WERI-Rb-1 (cell line): ENCODE results near the gene LRP10.

Experiments
- DNase-seq: peaks from one replicate; pipeline ENCODE4 v3.0.0-alpha.2; 2020
- H3K27ac ChIP-seq: fragments of 250-450 bp; sonication (Bioruptor Pico); 2 replicates; pipeline ENCODE4 v1.5.1; 2020; ENCODE audit warnings: mild to moderate bottlenecking, moderate library complexity
- H3K27me3 ChIP-seq: fragments of 250-450 bp; sonication (Bioruptor Pico); 2 replicates; pipeline ENCODE4 v1.5.1; 2021; ENCODE audit warnings: mild to moderate bottlenecking, low read depth, moderate library complexity; ENCODE audit not compliant: insufficient read depth, severe bottlenecking
- H3K36me3 ChIP-seq: fragments of 250-450 bp; sonication (Bioruptor Pico); 2 replicates; pipeline ENCODE4 v1.5.1; 2020; ENCODE audit warnings: mild to moderate bottlenecking, moderate library complexity
- H3K4me3 ChIP-seq: 2 replicates; pipeline ENCODE4 v1.5.1; 2011; ENCODE audit warnings: low read depth, mild to moderate bottlenecking, control low read depth, low read length
- H3K9me3 ChIP-seq: fragments of 250-450 bp; sonication (Bioruptor Pico); 2 replicates; pipeline ENCODE4 v1.5.1; 2021; ENCODE audit warnings: mild to moderate bottlenecking, moderate library complexity; ENCODE audit not compliant: severe bottlenecking
- CTCF ChIP-seq: IDR thresholded peaks from 2 replicates; pipeline ENCODE4 v1.5.1; 2011; ENCODE audit warnings: low read depth, mild to moderate bottlenecking, control low read depth, inconsistent platforms, low read length

Gene LRP10

GRCh38 chr14:22890416-22890815, 18.9 kb downstream of the LRP10 start:
- no peak for DNase-seq
- no peak for TF ChIP-seq CTCF

GRCh38 chr14:22892488-22892887, 20.9 kb downstream of the LRP10 start:
- TF ChIP-seq CTCF, result no peak
- Histone ChIP-seq H3K27me3 (no peaks in the 10 kb centered on the region), H3K36me3 (no peaks in the 10 kb centered on the region), H3K4me3 (no peak overlapping the region), H3K9me3 (no peaks in the 10 kb centered on the region), H3K27ac (no peak overlapping the region)
- no peak for DNase-seq

More at GRCh38 chr14:22890416-22890815, 18.9 kb downstream of the LRP10 start:
- Histone ChIP-seq H3K27me3 (no peaks in the 10 kb centered on the region), H3K36me3 (no peaks in the 10 kb centered on the region), H3K9me3 (no peaks in the 10 kb centered on the region), H3K27ac (no peak overlapping the region), H3K4me3 (no peak overlapping the region)

DNA sequence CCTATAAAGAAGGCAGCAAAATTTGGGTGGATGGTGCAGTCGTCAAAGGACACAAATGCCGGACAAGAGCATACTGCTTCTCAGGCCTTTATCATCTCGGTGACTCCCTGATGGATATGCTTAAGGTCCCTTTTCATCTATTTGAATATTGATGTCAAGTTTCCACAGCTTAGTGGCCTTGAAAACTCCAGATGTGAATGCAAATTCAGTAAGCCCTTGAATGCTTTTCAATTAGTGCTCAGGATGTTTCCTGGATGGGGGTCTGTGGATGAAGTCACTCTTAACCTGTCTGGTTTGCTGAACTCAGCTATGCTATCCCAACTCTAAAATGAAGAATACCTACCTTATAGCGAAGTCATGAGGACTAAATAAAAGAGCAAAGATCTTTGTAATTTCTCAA, 22.2 kb downstream of the LRP10 start:
- Histone ChIP-seq H3K27me3 (no peaks in the 10 kb centered on the region), H3K27ac (no peak overlapping the region), H3K36me3 (no peaks in the 10 kb centered on the region), H3K4me3 (no peak overlapping the region), H3K9me3 (no peaks in the 10 kb centered on the region)
- no peak for DNase-seq
- TF ChIP-seq CTCF, result no peak

DNA sequence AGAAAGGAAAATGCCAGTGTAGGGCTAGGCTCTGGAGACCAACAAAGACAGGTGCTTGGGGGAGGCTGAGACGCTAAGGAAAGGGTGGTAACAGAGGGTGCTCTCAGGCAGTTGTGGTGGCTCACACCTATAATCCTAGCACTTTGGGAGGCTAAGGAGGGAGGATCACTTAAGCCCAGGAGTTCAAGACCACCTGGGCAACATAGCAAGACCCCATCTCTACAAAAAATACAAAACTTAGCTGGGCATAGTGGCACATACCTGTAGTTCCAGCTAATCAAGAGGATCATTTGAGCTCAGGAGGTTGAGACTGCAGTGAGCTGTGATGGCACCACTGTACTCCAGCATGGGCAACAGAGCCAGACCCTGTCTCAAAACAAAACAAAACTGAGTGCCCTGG, 23.9 kb downstream of the LRP10 start:
- Histone ChIP-seq H3K36me3 (no peaks in the 10 kb centered on the region), H3K4me3 (no peak overlapping the region), H3K9me3 (no peaks in the 10 kb centered on the region), H3K27ac (no peak overlapping the region), H3K27me3 (no peaks in the 10 kb centered on the region)
- TF ChIP-seq CTCF, result no peak
- no peak for DNase-seq

DNA sequence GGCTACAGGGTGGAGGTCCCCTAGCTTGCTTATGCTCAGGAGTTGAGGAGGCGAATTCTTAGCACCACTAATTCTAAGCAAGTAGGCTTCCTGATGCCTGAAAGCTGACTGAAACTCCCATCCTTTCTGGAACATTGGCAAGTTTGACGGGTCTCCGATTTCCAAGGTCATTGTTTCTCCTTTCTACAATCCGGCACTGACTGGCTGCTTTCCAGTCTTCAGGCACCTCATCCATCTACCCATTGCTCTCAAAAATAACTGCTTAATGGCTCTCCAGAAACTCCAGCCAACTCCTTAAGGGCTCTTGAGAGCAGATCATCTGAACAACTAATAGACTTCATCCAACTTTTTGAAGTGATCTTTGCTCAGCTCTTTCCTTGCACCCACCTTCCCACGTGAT, 24.8 kb downstream of the LRP10 start:
- Histone ChIP-seq H3K4me3 (no peak overlapping the region), H3K9me3 (no peaks in the 10 kb centered on the region), H3K36me3 (peaks cover 8% of the 10 kb centered on the region), H3K27ac (no peak overlapping the region), H3K27me3 (no peaks in the 10 kb centered on the region)
- no peak for TF ChIP-seq CTCF
- DNase-seq, result no peak

GRCh38 chr14:22896760-22897159, 25.2 kb downstream of the LRP10 start:
- H3K9me3 ChIP-seq, result no peaks in the 10 kb centered on the region
- H3K27me3 ChIP-seq, result no peaks in the 10 kb centered on the region
- peaks cover 12% of the 10 kb centered on the region for H3K36me3 ChIP-seq
- H3K27ac ChIP-seq, result no peak overlapping the region
- DNase-seq, result no peak
- H3K4me3 ChIP-seq, result no peak overlapping the region
- TF ChIP-seq CTCF, result no peak
